Measurements from ENCODE around the gene C6. TPM values are rescaled to one million over a fixed set of nuclear protein-coding genes. Genes with fewer than 3 reads are reported as not detected.
A peak's percentile ranks its signal among the peaks of the same experiment; 100 is the strongest.
"Not testable (repeated sequence)": the region's sequence is repeated elsewhere in the genome, so short reads cannot be mapped to it uniquely, and the experiment has no call there.

The C6 gene
- total and polyA plus RNA-seq, 7 donors: 0.41 to 5.3 (median 1.9) TPM

DNA sequence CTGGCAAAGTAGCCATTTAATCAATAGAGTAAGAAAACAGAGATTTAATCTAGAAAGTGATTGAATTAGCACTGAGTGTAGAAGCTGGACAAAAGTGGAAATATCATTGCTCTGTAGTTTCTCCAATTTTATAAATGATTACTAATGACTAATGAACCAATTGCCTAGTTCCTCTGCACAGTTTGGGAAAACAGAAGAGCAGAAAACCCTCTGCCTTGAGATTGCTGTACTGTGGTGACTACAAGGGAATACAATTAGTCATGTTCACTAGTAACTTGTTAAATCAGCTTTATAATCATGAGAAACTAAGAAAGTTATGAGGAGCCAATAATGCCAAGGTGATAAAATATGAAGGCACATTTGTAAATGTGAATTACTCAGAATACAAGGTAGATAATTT, 21.1 kb upstream of the C6 start:
- no peak overlapping the region for H3K27ac ChIP-seq
- TF ChIP-seq POLR2A (IDR thresholded peaks at IDR 0.05): no peak
- TF ChIP-seq, protein P1, sequence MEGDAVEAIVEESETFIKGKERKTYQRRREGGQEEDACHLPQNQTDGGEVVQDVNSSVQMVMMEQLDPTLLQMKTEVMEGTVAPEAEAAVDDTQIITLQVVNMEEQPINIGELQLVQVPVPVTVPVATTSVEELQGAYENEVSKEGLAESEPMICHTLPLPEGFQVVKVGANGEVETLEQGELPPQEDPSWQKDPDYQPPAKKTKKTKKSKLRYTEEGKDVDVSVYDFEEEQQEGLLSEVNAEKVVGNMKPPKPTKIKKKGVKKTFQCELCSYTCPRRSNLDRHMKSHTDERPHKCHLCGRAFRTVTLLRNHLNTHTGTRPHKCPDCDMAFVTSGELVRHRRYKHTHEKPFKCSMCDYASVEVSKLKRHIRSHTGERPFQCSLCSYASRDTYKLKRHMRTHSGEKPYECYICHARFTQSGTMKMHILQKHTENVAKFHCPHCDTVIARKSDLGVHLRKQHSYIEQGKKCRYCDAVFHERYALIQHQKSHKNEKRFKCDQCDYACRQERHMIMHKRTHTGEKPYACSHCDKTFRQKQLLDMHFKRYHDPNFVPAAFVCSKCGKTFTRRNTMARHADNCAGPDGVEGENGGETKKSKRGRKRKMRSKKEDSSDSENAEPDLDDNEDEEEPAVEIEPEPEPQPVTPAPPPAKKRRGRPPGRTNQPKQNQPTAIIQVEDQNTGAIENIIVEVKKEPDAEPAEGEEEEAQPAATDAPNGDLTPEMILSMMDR (IDR thresholded peaks at IDR 0.05): no peak

DNA sequence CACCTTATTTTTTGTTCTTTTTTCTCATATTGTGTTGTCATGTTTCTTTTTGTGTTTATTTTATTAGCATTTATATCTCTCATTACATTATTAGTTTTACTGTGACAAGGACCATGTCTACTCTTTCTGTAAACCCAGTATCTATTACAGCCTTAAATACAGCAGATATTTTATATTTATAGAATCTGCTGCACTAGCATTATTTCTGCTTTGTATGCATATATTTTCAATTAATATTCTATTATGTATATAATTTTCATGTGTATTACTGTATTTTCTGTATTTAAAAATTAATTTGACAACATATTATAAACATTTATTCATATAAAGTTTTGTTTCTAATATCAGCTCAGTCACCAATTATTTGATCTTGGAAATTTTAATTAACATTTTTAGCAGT, 19.5 kb upstream of the C6 start:
- H3K36me3 ChIP-seq: no peaks in the 10 kb centered on the region
- no peak for DNase-seq
- H3K27ac ChIP-seq: no peak overlapping the region
- intact Hi-C loops (cut with DNase I): no loop called here
- TF ChIP-seq POLR2AphosphoS5 (IDR thresholded peaks at IDR 0.05) (no peak), POLR2A (IDR thresholded peaks at IDR 0.05) (no peak), EP300 (IDR thresholded peaks at IDR 0.05) (no peak)
- TF ChIP-seq, protein P1 (IDR thresholded peaks at IDR 0.05): no peak
- H3K9me3 ChIP-seq: peaks cover 0 to 4% (median 0%) of the 10 kb centered on the region in 4 donors
- H3K4me1 ChIP-seq: no peaks in the 10 kb centered on the region
- no peaks in the 10 kb centered on the region for H3K27me3 ChIP-seq
- H3K4me3 ChIP-seq: no peak overlapping the region

More for the DNA sequence above, 21.1 kb upstream of the C6 start:
- Histone ChIP-seq H3K27me3 (no peaks in the 10 kb centered on the region), H3K36me3 (no peaks in the 10 kb centered on the region), H3K4me1 (no peaks in the 10 kb centered on the region), H3K4me3 (no peak overlapping the region), H3K9me3 (peaks cover 0 to 3% (median 0%) of the 10 kb centered on the region in 4 donors)
- intact Hi-C loops (cut with DNase I): no loop called here
- DNase-seq: no peak

DNA sequence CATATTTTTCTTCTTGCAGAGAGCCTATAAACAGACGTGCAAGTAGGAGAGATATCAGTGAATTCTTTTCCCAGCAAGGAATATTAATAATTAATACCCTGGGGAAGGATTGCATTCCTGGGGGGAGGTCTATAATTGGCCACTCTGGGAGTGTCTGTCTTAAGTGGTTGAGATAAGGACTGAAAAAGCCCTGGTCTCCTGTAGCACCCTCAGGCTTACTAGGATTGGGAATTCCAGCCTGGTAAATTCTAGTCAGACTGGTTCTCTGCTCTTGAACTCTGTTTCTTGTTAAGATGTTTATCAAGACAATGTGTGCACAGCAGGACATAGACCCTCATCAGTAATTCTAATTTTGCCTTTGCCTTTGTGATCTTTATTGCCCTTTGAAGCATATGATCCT, 16.9 kb upstream of the C6 start:
- H3K36me3 ChIP-seq; intact Hi-C loops (cut with DNase I); H3K9me3 ChIP-seq; H3K4me1 ChIP-seq; H3K4me3 ChIP-seq; DNase-seq; H3K27me3 ChIP-seq; H3K27ac ChIP-seq: not testable (repeated sequence)
- WGBS, 2 donors: 76 to 90% methylated on average over 1 of the region's 1 CpG

DNA sequence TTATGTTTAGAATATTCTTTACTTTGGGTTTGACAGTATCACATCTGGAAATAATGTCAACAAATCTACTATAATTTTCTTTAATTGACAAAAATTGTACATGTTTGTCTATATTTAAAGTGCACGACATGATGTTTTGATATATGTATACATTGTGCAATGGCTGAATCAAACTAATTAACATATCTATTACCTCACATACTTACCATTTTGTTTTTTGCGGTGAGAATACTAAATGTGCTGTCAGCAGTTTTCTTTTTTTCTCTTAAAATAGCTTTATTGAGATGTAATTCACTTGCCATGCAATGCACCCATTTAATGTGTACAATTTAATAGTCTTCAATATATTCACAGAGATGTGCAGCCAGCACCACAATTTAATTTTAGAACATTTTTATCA, 10.6 kb upstream of the C6 start:
- intact Hi-C loops (cut with DNase I): no loop called here
- TF ChIP-seq POLR2AphosphoS5 (IDR thresholded peaks at IDR 0.05) (no peak), POLR2A (IDR thresholded peaks at IDR 0.05) (no peak), EP300 (IDR thresholded peaks at IDR 0.05) (no peak)
- TF ChIP-seq, protein P1 (IDR thresholded peaks at IDR 0.05): no peak

DNA sequence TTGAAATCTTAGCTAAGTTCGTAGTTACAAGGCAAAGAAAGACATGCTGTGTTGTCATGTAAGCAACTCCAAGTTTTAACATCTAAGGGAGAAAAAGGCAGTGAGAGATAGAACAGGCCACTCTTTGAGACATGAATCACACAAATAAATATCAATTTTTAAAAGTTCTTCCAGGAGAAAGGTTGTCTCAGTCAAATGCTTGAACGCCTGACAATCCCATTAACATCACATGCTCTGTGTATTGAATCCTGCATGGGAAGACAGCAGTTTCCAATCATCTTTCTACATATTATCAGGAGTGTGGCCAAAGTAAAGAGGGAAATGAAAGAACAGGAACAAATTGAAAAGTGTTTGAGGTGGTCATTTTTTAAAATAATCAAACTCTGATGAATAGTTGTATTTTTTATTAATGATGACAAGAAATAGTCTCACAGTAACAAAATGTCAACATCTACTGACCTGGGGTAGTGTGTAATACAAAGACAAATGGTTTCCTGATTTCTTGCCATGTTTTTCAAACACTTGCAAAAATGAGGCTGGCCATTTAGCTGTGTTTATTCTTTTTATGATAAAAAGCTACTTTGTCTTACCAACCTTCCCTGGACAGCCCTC, 6.4 kb upstream of the C6 start:
- no peaks in the 10 kb centered on the region for H3K36me3 ChIP-seq
- H3K4me1 ChIP-seq: no peaks in the 10 kb centered on the region
- intact Hi-C loops (cut with DNase I): no loop called here
- DNase-seq: no peak
- no peaks in the 10 kb centered on the region for H3K27me3 ChIP-seq
- H3K9me3 ChIP-seq: no peaks in the 10 kb centered on the region
- TF ChIP-seq POLR2A (IDR thresholded peaks at IDR 0.05): no peak
- peak; percentile 41 to 66 (median 60) for TF ChIP-seq POLR2AphosphoS5 (IDR thresholded peaks at IDR 0.05)
- H3K27ac ChIP-seq: peak overlapping the region; percentile 1 to 49 (median 33)
- no peak overlapping the region for H3K4me3 ChIP-seq
- WGBS, 2 donors: 65 to 79% methylated on average over 2 of the region's 2 CpGs

More for the DNA sequence above, 10.6 kb upstream of the C6 start:
- WGBS, 2 donors: 94 to 96% methylated on average over 2 of the region's 2 CpGs
- Histone ChIP-seq H3K36me3 (no peaks in the 10 kb centered on the region), H3K27me3 (no peaks in the 10 kb centered on the region), H3K4me3 (no peak overlapping the region), H3K27ac (no peak overlapping the region), H3K9me3 (no peaks in the 10 kb centered on the region), H3K4me1 (no peaks in the 10 kb centered on the region)
- DNase-seq: no peak

Measured in sigmoid colon (tissue), 7 donors.